Suprapubic skin (tissue), 4 donors: Measurements from ENCODE around the gene SNX1. TPM values are rescaled to one million over a fixed set of nuclear protein-coding genes. Genes with fewer than 3 reads are reported as not detected.

ENCODE experiments used
- DNase-seq, 2 donors: peaks; one replicate each; pipeline ENCODE4 v3.0.0-alpha.2; 2019; ENCODE audit warnings: low spot score in 2 of 2
- H3K27ac ChIP-seq: fragments of 200-600 bp; sonication (generic); one replicate; pipeline ENCODE4 v1.5.1; 2019
- H3K27me3 ChIP-seq: fragments of 200-600 bp; sonication (generic); one replicate; pipeline ENCODE4 v1.5.1; 2019
- H3K36me3 ChIP-seq: fragments of 200-600 bp; sonication (generic); one replicate; pipeline ENCODE4 v1.5.1; 2019
- H3K4me1 ChIP-seq: fragments of 200-600 bp; sonication (generic); one replicate; pipeline ENCODE4 v1.5.1; 2019
- H3K4me3 ChIP-seq: fragments of 200-600 bp; sonication (generic); one replicate; pipeline ENCODE4 v1.5.1; 2019; ENCODE audit warnings: mild to moderate bottlenecking
- H3K9me3 ChIP-seq: fragments of 200-600 bp; sonication (generic); one replicate; pipeline ENCODE4 v1.5.1; 2019
- CTCF ChIP-seq, 2 donors: fragments of 200-600 bp in 1 of 2; fragments of 450-650 bp in 1 of 2; sonication (generic) in 1 of 2; IDR thresholded peaks; one replicate each; pipeline ENCODE4 v1.5.1; 2016 to 2019; ENCODE audit warnings: antibody characterized with exemption in 2 of 2, mild to moderate bottlenecking in 1 of 2, moderate library complexity in 1 of 2
- EP300 ChIP-seq: sonication (generic); formaldehyde crosslinking; IDR thresholded peaks from one replicate; pipeline ENCODE4 v1.6.1; 2017; ENCODE audit warnings: antibody characterized with exemption
- POLR2A ChIP-seq, 2 donors: fragments of 450-650 bp; IDR thresholded peaks; one replicate each; pipeline ENCODE4 v1.6.1; 2017; ENCODE audit warnings: antibody characterized with exemption in 2 of 2, mild to moderate bottlenecking in 2 of 2, moderate library complexity in 2 of 2
- POLR2AphosphoS5 ChIP-seq, 3 donors: sonication (generic); formaldehyde crosslinking; IDR thresholded peaks; one replicate each; pipeline ENCODE4 v1.6.1; 2017; ENCODE audit warnings: antibody characterized with exemption in 3 of 3
- WGBS: methylation state at CpG from one replicate; pipeline ENCODE4 v1.1.5; 2018; 5-methylcytosine and 5-hydroxymethylcytosine counted together
- total RNA-seq, 4 donors: library from RNA; depleted of rRNA; stranded (reverse); fragments of >200 nt; gene quantifications; one replicate each; pipeline ENCODE4 v1.1.0, GENCODE V29; 2016

The SNX1 gene, protein sequence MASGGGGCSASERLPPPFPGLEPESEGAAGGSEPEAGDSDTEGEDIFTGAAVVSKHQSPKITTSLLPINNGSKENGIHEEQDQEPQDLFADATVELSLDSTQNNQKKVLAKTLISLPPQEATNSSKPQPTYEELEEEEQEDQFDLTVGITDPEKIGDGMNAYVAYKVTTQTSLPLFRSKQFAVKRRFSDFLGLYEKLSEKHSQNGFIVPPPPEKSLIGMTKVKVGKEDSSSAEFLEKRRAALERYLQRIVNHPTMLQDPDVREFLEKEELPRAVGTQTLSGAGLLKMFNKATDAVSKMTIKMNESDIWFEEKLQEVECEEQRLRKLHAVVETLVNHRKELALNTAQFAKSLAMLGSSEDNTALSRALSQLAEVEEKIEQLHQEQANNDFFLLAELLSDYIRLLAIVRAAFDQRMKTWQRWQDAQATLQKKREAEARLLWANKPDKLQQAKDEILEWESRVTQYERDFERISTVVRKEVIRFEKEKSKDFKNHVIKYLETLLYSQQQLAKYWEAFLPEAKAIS
- 10 to 100 TPM; 56.4 to 96.6 (median 68.6) TPM for total RNA-seq

DNA sequence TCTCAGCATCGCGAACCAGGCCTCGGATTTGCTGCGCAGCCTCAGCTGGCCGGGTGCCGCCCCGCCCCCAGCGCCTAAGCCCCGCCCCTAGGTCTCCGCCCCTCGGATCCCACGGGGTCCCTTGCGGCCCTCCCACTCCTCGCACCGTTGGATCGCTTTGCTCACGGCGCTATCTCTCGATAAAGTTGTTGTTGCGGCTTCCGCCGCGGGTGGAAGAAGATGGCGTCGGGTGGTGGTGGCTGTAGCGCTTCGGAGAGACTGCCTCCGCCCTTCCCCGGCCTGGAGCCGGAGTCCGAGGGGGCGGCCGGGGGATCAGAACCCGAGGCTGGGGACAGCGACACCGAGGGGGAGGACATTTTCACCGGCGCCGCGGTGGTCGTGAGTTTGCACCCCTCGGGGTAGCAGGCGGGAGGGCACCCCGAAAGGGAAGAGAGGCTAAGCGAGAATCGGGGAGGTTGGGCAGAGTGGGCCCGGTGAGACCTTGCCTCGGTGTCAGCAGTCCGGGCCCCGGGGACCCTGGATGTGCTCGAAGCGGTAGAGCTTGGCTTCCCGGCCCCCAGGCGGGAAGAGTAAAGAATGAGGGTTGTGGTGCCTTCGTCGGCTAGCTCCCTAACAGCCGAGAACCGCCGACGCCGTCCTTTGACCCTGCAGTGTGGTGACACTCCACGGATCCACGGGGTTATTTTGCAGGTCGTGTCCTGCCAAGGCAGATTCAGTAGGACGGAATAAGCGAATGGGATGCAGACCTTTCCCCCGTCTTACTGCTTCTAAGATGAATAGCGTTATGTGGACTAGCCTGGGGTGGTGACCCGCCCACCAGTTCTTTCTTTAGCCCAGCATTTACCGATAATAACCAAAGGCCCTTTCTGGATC is at the start of gene SNX1:
SNX1 (plus strand) TSS at position 188 of the 873 bp plus-strand sequence; CDS start at position 220, 32 bp downstream.
- peaks cover 75% of the 10 kb centered on the region for H3K4me1 ChIP-seq

GRCh38 chr15:64046421-64047153 is 49.2 kb upstream of the SNX1 start, which contains the start of gene DAPK2:
TSS of gene DAPK2 (minus strand) at chr15:64046485. CDS start at chr15:64040261, 6,224 bp downstream.
- DNase-seq: peak in 1 of 2 donors; percentile 71
- Histone ChIP-seq H3K27ac (peak within 1 kb of the TSS; percentile 52), H3K4me1 (peaks cover 19% of the 10 kb centered on the region), H3K9me3 (no peaks in the 10 kb centered on the region), H3K27me3 (no peaks in the 10 kb centered on the region), H3K4me3 (peak within 1 kb of the TSS; percentile 59), H3K36me3 (no peaks in the 10 kb centered on the region)
- TF ChIP-seq CTCF (IDR thresholded peaks at IDR 0.05) (peak; percentile 31 to 83), EP300 (no peak)
- WGBS: 16% methylated on average over 12 of the region's 50 CpGs

More for the DNA sequence above, at the start of gene SNX1:
- peak within 1 kb of the TSS; percentile 86 for H3K27ac ChIP-seq
- DNase-seq: peak; percentile 96
- no peaks in the 10 kb centered on the region for H3K36me3 ChIP-seq
- WGBS: 0% methylated on average over 63 of the region's 70 CpGs
- no peaks in the 10 kb centered on the region for H3K27me3 ChIP-seq
- peak; percentile 83 to 98 (median 88) for TF ChIP-seq POLR2AphosphoS5 (IDR thresholded peaks at IDR 0.05)
- peak in 1 of 2 donors; percentile 15 for TF ChIP-seq CTCF (IDR thresholded peaks at IDR 0.05)
- peak; percentile 82 to 97 for TF ChIP-seq POLR2A (IDR thresholded peaks at IDR 0.05)
- TF ChIP-seq EP300: no peak
- peak within 1 kb of the TSS; percentile 95 for H3K4me3 ChIP-seq
- no peaks in the 10 kb centered on the region for H3K9me3 ChIP-seq

DNA sequence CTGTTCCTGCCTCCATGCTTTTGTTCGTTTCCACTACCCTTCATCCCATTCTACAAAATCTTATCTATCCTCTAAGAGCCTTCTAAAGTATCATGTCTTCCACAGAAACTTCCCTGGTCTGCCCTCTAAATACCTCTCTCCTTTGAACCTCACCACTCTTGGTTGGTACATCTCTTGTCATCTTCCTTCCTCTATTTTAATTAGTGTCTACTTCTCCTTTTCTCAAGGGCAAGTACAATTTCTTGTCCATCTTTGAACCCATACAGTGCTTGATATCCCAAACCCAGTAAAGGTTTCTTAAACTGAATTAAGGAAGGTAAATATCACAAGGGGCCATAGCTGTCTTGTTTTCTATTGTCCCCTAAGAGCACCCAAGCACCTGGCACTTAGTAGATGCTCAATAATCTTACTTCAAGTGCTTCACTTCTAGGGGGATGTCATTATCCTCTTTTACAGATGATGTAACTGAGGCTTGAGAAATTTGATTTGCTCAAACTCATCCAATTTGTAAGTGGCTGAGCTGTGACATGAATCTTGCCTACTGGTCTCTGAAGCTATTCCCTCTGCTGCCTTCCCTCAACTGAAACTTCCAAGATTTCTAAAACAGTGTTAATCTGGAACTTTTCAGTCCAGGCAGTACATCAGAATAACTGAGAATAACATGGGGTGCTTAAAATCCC is 46.9 kb upstream of the SNX1 start:
- TF ChIP-seq CTCF (IDR thresholded peaks at IDR 0.05) (no peak), EP300 (no peak), POLR2AphosphoS5 (IDR thresholded peaks at IDR 0.05) (no peak), POLR2A (IDR thresholded peaks at IDR 0.05) (no peak)
- H3K9me3 ChIP-seq: no peaks in the 10 kb centered on the region
- no peak for DNase-seq
- 94% methylated on average over 1 of the region's 1 CpG for WGBS
- no peak overlapping the region for H3K4me3 ChIP-seq
- H3K4me1 ChIP-seq: peaks cover 16% of the 10 kb centered on the region
- H3K27ac ChIP-seq: no peak overlapping the region
- H3K36me3 ChIP-seq: no peaks in the 10 kb centered on the region
- no peaks in the 10 kb centered on the region for H3K27me3 ChIP-seq

GRCh38 chr15:64050281-64051092 is 45.3 kb upstream of the SNX1 start:
- 64% methylated on average over 8 of the region's 8 CpGs for WGBS
- peak in 1 of 2 donors; percentile 40 for DNase-seq
- TF ChIP-seq POLR2AphosphoS5 (IDR thresholded peaks at IDR 0.05): no peak
- no peak for TF ChIP-seq POLR2A (IDR thresholded peaks at IDR 0.05)
- TF ChIP-seq EP300: no peak
- no peak for TF ChIP-seq CTCF (IDR thresholded peaks at IDR 0.05)
- H3K27ac ChIP-seq: no peak overlapping the region
- no peak overlapping the region for H3K4me3 ChIP-seq
- no peaks in the 10 kb centered on the region for H3K27me3 ChIP-seq
- H3K9me3 ChIP-seq: no peaks in the 10 kb centered on the region
- H3K4me1 ChIP-seq: peaks cover 14% of the 10 kb centered on the region
- no peaks in the 10 kb centered on the region for H3K36me3 ChIP-seq
